Measurements from ENCODE around the gene GRID2. TPM values are rescaled to one million over a fixed set of nuclear protein-coding genes. Genes with fewer than 3 reads are reported as not detected.

The GRID2 gene
- polyA plus RNA-seq, 1 of the 3 experiments (the other 2 are of a cell fraction): not detected

DNA sequence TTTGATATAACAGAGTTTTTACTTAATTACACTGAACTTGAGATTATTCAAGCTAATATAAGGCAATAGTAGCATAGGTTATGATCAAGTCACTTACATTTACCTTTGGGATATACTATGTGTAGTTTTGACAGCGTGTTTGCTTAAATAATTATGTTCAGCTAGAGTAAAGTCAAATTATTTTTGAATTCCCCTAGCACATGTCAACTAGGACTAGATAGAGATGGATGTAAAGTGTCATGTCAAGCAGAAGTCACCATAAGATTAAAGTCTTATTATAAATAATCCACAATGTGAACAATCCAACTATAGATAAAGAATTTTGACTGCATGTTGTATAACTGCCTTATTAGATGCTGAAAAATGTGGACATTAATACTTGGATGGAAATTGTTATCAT, 665.2 kb downstream of the GRID2 start (continued):
- TF ChIP-seq REST (IDR thresholded peaks at IDR 0.05; ENCODE audit: low read depth, low read length) (no peak), SIN3A (IDR thresholded peaks at IDR 0.05; ENCODE audit: borderline replicate concordance, low read depth, low read length) (no peak), NRF1 (IDR thresholded peaks at IDR 0.05; ENCODE audit: low read depth, low read length) (no peak), EZH2phosphoT487 (IDR thresholded peaks at IDR 0.05; ENCODE audit: borderline replicate concordance, low read depth) (no peak), YY1 (IDR thresholded peaks at IDR 0.05; ENCODE audit: low read depth) (no peak), RFX5 (IDR thresholded peaks at IDR 0.05; ENCODE audit: low read length) (no peak), MXI1 (IDR thresholded peaks at IDR 0.05; ENCODE audit: low read depth, low read length) (no peak)

GRCh38 chr4:92969650-92970379, 666.0 kb downstream of the GRID2 start:
- 46% methylated on average over 4 of the region's 4 CpGs for WGBS (ENCODE audit: low lambda C conversion rate)
- H2AFZ ChIP-seq (ENCODE audit: low read depth): no peak overlapping the region
- no peaks in the 10 kb centered on the region for H3K9me2 ChIP-seq
- peak overlapping the region in 1 of 2 experiments; percentile 34; a peak in 1 of 4 replicates for H3K27ac ChIP-seq (ENCODE audit: low read depth in 2 of 2, low read length in 1 of 2)
- H3F3A ChIP-seq (replicated peaks; ENCODE audit: insufficient read depth): peaks cover 7% of the 10 kb centered on the region
- no peak overlapping the region for H3K9ac ChIP-seq
- no peak for DNase-seq
- no peaks in the 10 kb centered on the region for H3K36me3 ChIP-seq (replicated peaks in 1 of 2; ENCODE audit: control insufficient read depth in 1 of 2, insufficient read depth in 2 of 2, low read length in 1 of 2)
- H3K79me2 ChIP-seq (ENCODE audit: insufficient read depth): no peaks in the 10 kb centered on the region
- no peaks in the 10 kb centered on the region for H4K20me1 ChIP-seq (ENCODE audit: insufficient read depth)
- peaks cover 0 to 5% of the 10 kb centered on the region in 2 experiments; a peak in 1 of 4 replicates for H3K4me1 ChIP-seq (ENCODE audit: control insufficient read depth in 1 of 2, insufficient read depth in 2 of 2, low read depth in 1 of 2, low read length in 1 of 2)
- POLR2A ChIA-PET: no interaction called here
- no peaks in the 10 kb centered on the region for H3K9me3 ChIP-seq
- CTCF ChIA-PET: interaction anchor here (1.2 kb wide), 1 partner anchor 14 kb away, joined by 3 read pairs; no protein-coding TSS in a partner anchor
- H3K27me3 ChIP-seq (ENCODE audit: insufficient read depth): no peaks in the 10 kb centered on the region
- TF ChIP-seq, protein P1, sequence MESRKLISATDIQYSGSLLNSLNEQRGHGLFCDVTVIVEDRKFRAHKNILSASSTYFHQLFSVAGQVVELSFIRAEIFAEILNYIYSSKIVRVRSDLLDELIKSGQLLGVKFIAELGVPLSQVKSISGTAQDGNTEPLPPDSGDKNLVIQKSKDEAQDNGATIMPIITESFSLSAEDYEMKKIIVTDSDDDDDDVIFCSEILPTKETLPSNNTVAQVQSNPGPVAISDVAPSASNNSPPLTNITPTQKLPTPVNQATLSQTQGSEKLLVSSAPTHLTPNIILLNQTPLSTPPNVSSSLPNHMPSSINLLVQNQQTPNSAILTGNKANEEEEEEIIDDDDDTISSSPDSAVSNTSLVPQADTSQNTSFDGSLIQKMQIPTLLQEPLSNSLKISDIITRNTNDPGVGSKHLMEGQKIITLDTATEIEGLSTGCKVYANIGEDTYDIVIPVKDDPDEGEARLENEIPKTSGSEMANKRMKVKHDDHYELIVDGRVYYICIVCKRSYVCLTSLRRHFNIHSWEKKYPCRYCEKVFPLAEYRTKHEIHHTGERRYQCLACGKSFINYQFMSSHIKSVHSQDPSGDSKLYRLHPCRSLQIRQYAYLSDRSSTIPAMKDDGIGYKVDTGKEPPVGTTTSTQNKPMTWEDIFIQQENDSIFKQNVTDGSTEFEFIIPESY (IDR thresholded peaks at IDR 0.05; ENCODE audit: borderline replicate concordance, low read depth): no peak
- no peak for TF ChIP-seq ELF1 (IDR thresholded peaks at IDR 0.05)
- no peak for TF ChIP-seq YY1 (IDR thresholded peaks at IDR 0.05; ENCODE audit: low read depth)
- peak; percentile 46 for TF ChIP-seq JUND (IDR thresholded peaks at IDR 0.05)
- no peak for TF ChIP-seq RXRA (IDR thresholded peaks at IDR 0.05; ENCODE audit: borderline replicate concordance, low read depth)
- peak; percentile 38; the same call in 1 of the 2 replicates for TF ChIP-seq TCF12 (IDR thresholded peaks at IDR 0.05)
- TF ChIP-seq TEAD4 (IDR thresholded peaks at IDR 0.05; ENCODE audit: borderline replicate concordance, insufficient read depth): 0 out of 2 replicates have a peak, but pooled peaks have one; percentile 50
- peak; percentile 33; the same call in 1 of the 2 replicates for TF ChIP-seq FOSL2 (IDR thresholded peaks at IDR 0.05; ENCODE audit: borderline replicate concordance, low read depth)
- no peak overlapping the region for H3K4me3 ChIP-seq (ENCODE audit: low read depth in 2 of 2, low read length in 1 of 2)
- no peak overlapping the region for H3K4me2 ChIP-seq

Data from SK-N-SH (cell line).